G401 (cell line): Measurements from ENCODE around the gene RMDN3. TPM values are rescaled to one million over a fixed set of nuclear protein-coding genes. Genes with fewer than 3 reads are reported as not detected.

Experiments used
- DNase-seq: peaks from one replicate; pipeline ENCODE4 v3.0.0-alpha.2; 2015; ENCODE audit warnings: low spot score
- in situ Hi-C: cut with HindIII; loops from 2 replicates; pipeline ENCODE4 v1.10.0; 2016; ENCODE audit warnings: low sequenced_read_pairs, mixed read lengths
- total RNA-seq: library from RNA; depleted of rRNA; stranded (reverse); fragments of >200 nt; shearing (Covaris generic); gene quantifications from 2 replicates; pipeline ENCODE4 v1.2.3, GENCODE V29; 2014

Gene RMDN3
- total RNA-seq, 1 experiment from 2014 or later = 114 TPM

GRCh38 chr15:40755812-40756208 lies 756 bp upstream of the RMDN3 start:
- in situ Hi-C loops = no loop called here
- DNase-seq = no peak

- in situ Hi-C loops = no loop called here
- peak; percentile 25 for DNase-seq
Measured at GRCh38 chr15:40754574-40754882, 526 bp downstream of the RMDN3 start.

GRCh38 chr15:40751745-40752144 lies 3.3 kb downstream of the RMDN3 start:
- in situ Hi-C loops = no loop called here
- no peak for DNase-seq

- in situ Hi-C loops = no loop called here
- DNase-seq = no peak
Measured at GRCh38 chr15:40750885-40751284, 4.2 kb downstream of the RMDN3 start.

GRCh38 chr15:40749151-40749630 lies 5.9 kb downstream of the RMDN3 start:
- in situ Hi-C loops = no loop called here
- no peak for DNase-seq

GRCh38 chr15:40747685-40748631 lies 7.1 kb downstream of the RMDN3 start:
- peak; percentile 88 for DNase-seq
- in situ Hi-C loops = no loop called here

- no peak for DNase-seq
- in situ Hi-C loops = no loop called here
Measured at GRCh38 chr15:40746916-40747418, 8.1 kb downstream of the RMDN3 start.

- no peak for DNase-seq
- in situ Hi-C loops = no loop called here
Measured at GRCh38 chr15:40744815-40745152, 10.3 kb downstream of the RMDN3 start.

- DNase-seq = no peak
- in situ Hi-C loops = no loop called here
Measured at GRCh38 chr15:40743921-40744814, 10.9 kb downstream of the RMDN3 start.

GRCh38 chr15:40743485-40743901 lies 11.6 kb downstream of the RMDN3 start:
- no peak for DNase-seq
- in situ Hi-C loops = no loop called here

- no peak for DNase-seq
Measured at GRCh38 chr15:40739854-40740253, 15.2 kb downstream of the RMDN3 start.

GRCh38 chr15:40739047-40739446 lies 16.0 kb downstream of the RMDN3 start:
- in situ Hi-C loops = no loop called here
- DNase-seq = no peak

More at GRCh38 chr15:40739854-40740253, 15.2 kb downstream of the RMDN3 start:
- in situ Hi-C loops = no loop called here

GRCh38 chr15:40737048-40737447 lies 18.0 kb downstream of the RMDN3 start:
- DNase-seq = no peak
- in situ Hi-C loops = no loop called here

- in situ Hi-C loops = no loop called here
- DNase-seq = no peak
Measured at GRCh38 chr15:40736575-40736974, 18.5 kb downstream of the RMDN3 start.

- DNase-seq = no peak
- in situ Hi-C loops = no loop called here
Measured at GRCh38 chr15:40731034-40731433, 24.0 kb downstream of the RMDN3 start.

GRCh38 chr15:40723919-40724318 lies 31.1 kb downstream of the RMDN3 start:
- DNase-seq = no peak
- in situ Hi-C loops = no loop called here

- in situ Hi-C loops = no loop called here
- no peak for DNase-seq
Measured at GRCh38 chr15:40722934-40723333, 32.1 kb downstream of the RMDN3 start.

- no peak for DNase-seq
- in situ Hi-C loops = no loop called here
Measured at GRCh38 chr15:40722354-40722753, 32.7 kb downstream of the RMDN3 start.

GRCh38 chr15:40721701-40722100 lies 33.4 kb downstream of the RMDN3 start:
- in situ Hi-C loops = no loop called here

GRCh38 chr15:40716165-40716564 lies 38.9 kb downstream of the RMDN3 start:
- DNase-seq = no peak
- in situ Hi-C loops = no loop called here

More at GRCh38 chr15:40721701-40722100, 33.4 kb downstream of the RMDN3 start:
- DNase-seq = no peak
